GM12864 (cell line): ENCODE data around the gene MIEN1.

Source experiments
- DNase-seq: peaks from one replicate; pipeline ENCODE4 v3.0.0-alpha.2; 2011; ENCODE audit warnings: low read depth
- H3K4me3 ChIP-seq: 2 replicates; pipeline ENCODE4 v1.5.1; 2011; ENCODE audit warnings: mild to moderate bottlenecking, low read depth, low read length, control low read depth
- CTCF ChIP-seq: IDR thresholded peaks from 2 replicates; pipeline ENCODE4 v1.5.1; 2011; ENCODE audit warnings: low read depth, mild to moderate bottlenecking, moderate library complexity, low read length, control low read depth, inconsistent platforms; ENCODE audit errors: missing control alignments

Gene MIEN1

GRCh38 chr17:39742856-39743436 is 12.6 kb upstream of the MIEN1 start:
- no peak for DNase-seq
- no peak for TF ChIP-seq CTCF
- no peak overlapping the region for H3K4me3 ChIP-seq

GRCh38 chr17:39742126-39742855 is 12.0 kb upstream of the MIEN1 start:
- H3K4me3 ChIP-seq = no peak overlapping the region
- no peak for TF ChIP-seq CTCF
- DNase-seq = no peak

- no peak for DNase-seq
- no peak overlapping the region for H3K4me3 ChIP-seq
These were observed 10.2 kb upstream of the MIEN1 start for GRCh38 chr17:39740357-39741111.

GRCh38 chr17:39739885-39740356 is 9.6 kb upstream of the MIEN1 start:
- H3K4me3 ChIP-seq = no peak overlapping the region
- TF ChIP-seq CTCF = no peak
- DNase-seq = no peak

More at GRCh38 chr17:39740357-39741111, 10.2 kb upstream of the MIEN1 start:
- TF ChIP-seq CTCF = no peak

- no peak for DNase-seq
- no peak overlapping the region for H3K4me3 ChIP-seq
- TF ChIP-seq CTCF = no peak
These were observed 8.9 kb upstream of the MIEN1 start for GRCh38 chr17:39738983-39739884.

GRCh38 chr17:39738568-39738901 is 8.2 kb upstream of the MIEN1 start:
- no peak overlapping the region for H3K4me3 ChIP-seq
- TF ChIP-seq CTCF = no peak
- DNase-seq = no peak
